CD4-positive, alpha-beta T cell (primary cell): ENCODE results near the gene PRPF31. TPM values are rescaled to one million over a fixed set of nuclear protein-coding genes. Genes with fewer than 3 reads are reported as not detected.

Experiments
- ATAC-seq: fragments of 200-7000 bp; cut with Tn5 transposase; one replicate; pipeline ENCODE4 v1.10.0; 2022; ENCODE audit warnings: mild to moderate bottlenecking; ENCODE audit not compliant: poor library complexity
- CTCF ChIA-PET: fragments of 350-600 bp; sonication (Branson Sonifier 250); formaldehyde crosslinking; loops from one replicate; lab custom pipeline; 2021; ENCODE audit warnings: antibody characterized with exemption, inconsistent platforms; lab: Charles Lee
- POLR2A ChIA-PET: fragments of 350-600 bp; sonication (Branson Sonifier 250); formaldehyde crosslinking; loops from one replicate; lab custom pipeline; 2021; ENCODE audit warnings: antibody characterized with exemption, inconsistent platforms; lab: Charles Lee
- DNase-seq, 14 experiments: peaks; one replicate each; pipeline ENCODE4 v3.0.0-alpha.2; 2013 to 2020; ENCODE audit warnings: mixed read lengths in 2 of 14
- H3K27ac ChIP-seq, 2 donors: one replicate each; pipeline versions ENCODE4 v1.5.1 to v1.7.0; 2013; ENCODE audit warnings: low read length in 2 of 2, low read depth in 1 of 2, mild to moderate bottlenecking in 1 of 2
- H3K27me3 ChIP-seq, 2 experiments: 1 replicate in 1 of 2; 2 replicates in 1 of 2; pipeline versions ENCODE4 v1.6.1 to v1.7.0; 2013; ENCODE audit warnings: low read length in 2 of 2, control low read depth in 1 of 2, mild to moderate bottlenecking in 1 of 2, moderate library complexity in 1 of 2; ENCODE audit not compliant: insufficient read depth in 2 of 2, control insufficient read depth in 1 of 2
- H3K36me3 ChIP-seq: one replicate; pipeline ENCODE4 v1.6.1; 2013; ENCODE audit warnings: low read length, control low read depth; ENCODE audit not compliant: insufficient read depth
- H3K4me1 ChIP-seq: one replicate; pipeline ENCODE4 v1.6.1; 2013; ENCODE audit warnings: low read length, control low read depth; ENCODE audit not compliant: insufficient read depth
- H3K4me3 ChIP-seq: one replicate; pipeline ENCODE4 v1.5.1; 2013; ENCODE audit warnings: mild to moderate bottlenecking, low read length, moderate library complexity
- H3K9me3 ChIP-seq, 2 experiments: 1 replicate in 1 of 2; 2 replicates in 1 of 2; pipeline versions ENCODE4 v1.6.1 to v1.7.0; 2013; ENCODE audit warnings: low read length in 2 of 2, mild to moderate bottlenecking in 2 of 2, control low read depth in 1 of 2, moderate library complexity in 1 of 2; ENCODE audit not compliant: control insufficient read depth in 1 of 2, insufficient read depth in 1 of 2
- H3K27ac Mint-ChIP-seq: one replicate; pipeline ENCODE4 v1.8.0; 2020; ENCODE audit warnings: mixed read lengths
- H3K27me3 Mint-ChIP-seq: one replicate; pipeline ENCODE4 v1.8.0; 2021; ENCODE audit warnings: mixed read lengths
- H3K36me3 Mint-ChIP-seq: one replicate; pipeline ENCODE4 v1.8.0; 2021; ENCODE audit warnings: low read depth, mixed read lengths
- H3K4me1 Mint-ChIP-seq: one replicate; pipeline ENCODE4 v1.8.0; 2021; ENCODE audit warnings: low read depth, mixed read lengths
- H3K4me3 Mint-ChIP-seq: one replicate; pipeline ENCODE4 v1.8.0; 2020; ENCODE audit warnings: mild to moderate bottlenecking, mixed read lengths
- H3K9me3 Mint-ChIP-seq: one replicate; pipeline ENCODE4 v1.8.0; 2020; ENCODE audit warnings: mixed read lengths
- intact Hi-C, 2 experiments: fragments of 100-400 bp; cut with DNase I in 1 of 2; cut with micrococcal nuclease in 1 of 2; formaldehyde crosslinking; loops; one replicate each; pipeline versions ENCODE4 v1.15.1 to v1.9.0; 2023 to 2025; cut with DNase I, micrococcal nuclease
- total RNA-seq, 174 experiments: library from RNA in 2 of 174; stranded (reverse) in 2 of 174; gene quantifications; one replicate each; pipeline ENCODE4 v1.2.3 and lab custom pipeline; 2021 to 2026
- TF ChIP-seq, protein P1 (sequence below): fragments of 200-600 bp; IDR thresholded peaks from one replicate; pipeline ENCODE4 v1.8.0; 2022; ENCODE audit warnings: antibody characterized with exemption, mild to moderate bottlenecking

The PRPF31 gene
- total RNA-seq, 2 experiments from 2014 or later: 52.9 to 55.9 TPM

DNA sequence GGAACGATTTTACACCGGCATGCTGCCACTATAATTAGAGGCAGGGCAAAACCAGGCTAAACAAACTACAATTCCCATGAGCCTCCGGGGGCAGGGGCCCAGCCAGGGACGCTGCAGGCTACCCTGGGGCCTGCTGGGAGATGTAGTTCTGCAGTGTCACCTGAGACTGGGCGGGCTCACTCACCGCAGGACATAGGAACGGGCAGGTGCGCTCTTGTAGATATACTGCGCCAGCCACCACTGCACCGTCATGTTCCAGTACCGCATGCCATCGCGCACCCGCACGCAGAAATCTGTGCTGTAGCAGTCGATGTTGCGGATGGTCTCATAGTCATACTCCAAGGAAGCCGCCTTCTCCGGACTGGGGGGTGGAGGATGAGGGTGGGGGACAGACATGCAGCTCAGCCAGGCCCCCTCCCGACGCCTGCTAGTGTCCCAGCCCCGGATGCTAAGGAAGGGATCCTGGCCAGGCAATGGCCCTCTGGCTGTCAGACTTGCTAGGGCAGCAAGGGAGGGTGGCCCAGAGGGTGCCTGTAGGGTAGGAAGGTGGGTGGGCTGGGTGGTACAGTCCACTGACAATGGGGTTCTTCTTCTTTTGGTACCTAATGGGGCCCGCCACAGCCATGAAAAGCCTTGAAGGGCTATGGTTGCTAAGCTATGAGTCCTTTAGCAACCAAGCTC is 63.2 kb downstream of the PRPF31 start:
- TF ChIP-seq, protein P1, sequence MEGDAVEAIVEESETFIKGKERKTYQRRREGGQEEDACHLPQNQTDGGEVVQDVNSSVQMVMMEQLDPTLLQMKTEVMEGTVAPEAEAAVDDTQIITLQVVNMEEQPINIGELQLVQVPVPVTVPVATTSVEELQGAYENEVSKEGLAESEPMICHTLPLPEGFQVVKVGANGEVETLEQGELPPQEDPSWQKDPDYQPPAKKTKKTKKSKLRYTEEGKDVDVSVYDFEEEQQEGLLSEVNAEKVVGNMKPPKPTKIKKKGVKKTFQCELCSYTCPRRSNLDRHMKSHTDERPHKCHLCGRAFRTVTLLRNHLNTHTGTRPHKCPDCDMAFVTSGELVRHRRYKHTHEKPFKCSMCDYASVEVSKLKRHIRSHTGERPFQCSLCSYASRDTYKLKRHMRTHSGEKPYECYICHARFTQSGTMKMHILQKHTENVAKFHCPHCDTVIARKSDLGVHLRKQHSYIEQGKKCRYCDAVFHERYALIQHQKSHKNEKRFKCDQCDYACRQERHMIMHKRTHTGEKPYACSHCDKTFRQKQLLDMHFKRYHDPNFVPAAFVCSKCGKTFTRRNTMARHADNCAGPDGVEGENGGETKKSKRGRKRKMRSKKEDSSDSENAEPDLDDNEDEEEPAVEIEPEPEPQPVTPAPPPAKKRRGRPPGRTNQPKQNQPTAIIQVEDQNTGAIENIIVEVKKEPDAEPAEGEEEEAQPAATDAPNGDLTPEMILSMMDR: no peak
- ATAC-seq (peak; percentile 100), DNase-seq (peak in 7 of 14 experiments; percentile 28 to 64 (median 44))
- H3K4me3 Mint-ChIP-seq: no peak overlapping the region
- H3K36me3 ChIP-seq: peaks cover 8% of the 10 kb centered on the region
- H3K9me3 ChIP-seq: no peaks in the 10 kb centered on the region
- no peak overlapping the region for H3K27ac ChIP-seq
- H3K4me1 ChIP-seq: no peaks in the 10 kb centered on the region
- H3K27me3 ChIP-seq: no peaks in the 10 kb centered on the region
- H3K4me3 ChIP-seq: no peak overlapping the region
- no peaks in the 10 kb centered on the region for H3K9me3 Mint-ChIP-seq
- peaks cover 10% of the 10 kb centered on the region for H3K36me3 Mint-ChIP-seq
- no peaks in the 10 kb centered on the region for H3K4me1 Mint-ChIP-seq
- H3K27ac Mint-ChIP-seq: no peak overlapping the region
- ChIA-PET POLR2A (no interaction called here), CTCF (interaction anchor here (1.5 kb wide), 1 partner anchor 10 kb away, joined by 3 read pairs; no protein-coding TSS in a partner anchor)
- no peaks in the 10 kb centered on the region for H3K27me3 Mint-ChIP-seq
- intact Hi-C loops: no loop called here

DNA sequence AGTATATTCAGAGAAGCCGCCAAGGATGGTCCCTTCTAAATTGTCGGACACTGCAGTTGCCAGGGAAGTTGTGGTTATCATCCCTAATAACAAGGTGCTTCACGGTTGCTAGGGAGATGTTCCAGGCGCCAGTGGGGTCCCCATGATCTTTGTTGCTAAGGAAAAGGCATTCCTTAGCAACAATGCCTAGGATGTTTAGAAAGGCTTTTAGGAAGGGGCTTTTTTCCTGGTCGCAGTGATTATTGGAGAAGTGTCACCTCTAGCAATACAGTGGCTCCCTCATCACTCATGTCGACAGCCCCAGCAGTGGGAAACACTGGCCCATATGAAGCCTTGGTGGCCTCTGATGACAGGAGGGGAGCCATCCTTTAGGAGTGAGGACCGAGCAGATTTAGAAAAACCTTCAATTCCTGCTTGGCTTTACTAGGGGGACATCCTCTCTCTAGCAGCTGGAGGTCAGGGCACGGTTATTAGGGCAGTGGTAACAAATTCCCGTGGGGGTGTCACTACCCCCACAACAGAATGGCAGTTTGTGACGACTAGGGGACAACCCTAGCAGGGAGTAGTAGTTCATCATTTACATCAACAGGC is 63.8 kb downstream of the PRPF31 start:
- Mint-ChIP-seq H3K36me3 (peaks cover 16% of the 10 kb centered on the region), H3K27me3 (no peaks in the 10 kb centered on the region), H3K4me3 (no peak overlapping the region), H3K9me3 (no peaks in the 10 kb centered on the region), H3K4me1 (no peaks in the 10 kb centered on the region), H3K27ac (no peak overlapping the region)
- TF ChIP-seq, protein P1: no peak
- ATAC-seq (no peak), DNase-seq (no peak)
- Histone ChIP-seq H3K36me3 (peaks cover 8% of the 10 kb centered on the region), H3K9me3 (no peaks in the 10 kb centered on the region), H3K4me1 (no peaks in the 10 kb centered on the region), H3K27me3 (no peaks in the 10 kb centered on the region), H3K4me3 (no peak overlapping the region), H3K27ac (no peak overlapping the region)
- CTCF ChIA-PET: no interaction called here
- intact Hi-C loops: no loop called here
- POLR2A ChIA-PET: interaction anchor here (0.9 kb wide), 1 partner anchor 10 kb away, joined by 4 read pairs; the partner anchor contains the start of gene MBOAT7

DNA sequence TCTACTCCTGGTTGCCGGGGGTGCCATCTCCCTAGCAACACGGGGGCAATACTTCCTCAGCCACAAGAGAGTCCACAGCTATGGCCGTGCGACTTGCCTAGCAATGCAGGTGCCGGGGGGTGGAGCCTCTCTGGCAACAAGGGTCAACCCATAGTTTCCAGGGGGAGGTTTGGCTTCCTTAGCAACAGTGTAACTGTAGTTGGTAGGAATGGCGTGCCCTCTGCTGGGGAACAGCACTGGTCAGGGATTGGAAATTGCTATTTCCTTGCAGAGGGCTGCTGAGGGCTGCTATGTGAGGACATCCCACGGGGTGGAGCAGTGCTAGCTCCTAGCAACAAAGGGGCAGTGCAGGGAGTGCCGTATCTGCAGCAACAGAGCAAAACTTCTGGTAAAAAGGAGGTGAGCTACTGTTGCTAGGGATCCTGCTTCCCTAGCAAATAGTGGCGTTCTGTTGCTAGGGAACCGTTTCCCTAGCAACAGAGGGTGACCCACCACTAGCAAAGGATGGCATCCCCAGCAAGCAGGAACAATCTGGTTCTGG is 64.4 kb downstream of the PRPF31 start:
- Histone ChIP-seq H3K36me3 (peaks cover 8% of the 10 kb centered on the region), H3K27me3 (no peaks in the 10 kb centered on the region), H3K9me3 (no peaks in the 10 kb centered on the region), H3K4me3 (no peak overlapping the region), H3K4me1 (no peaks in the 10 kb centered on the region), H3K27ac (no peak overlapping the region)
- H3K36me3 Mint-ChIP-seq: peaks cover 16% of the 10 kb centered on the region
- H3K4me3 Mint-ChIP-seq: no peak overlapping the region
- CTCF ChIA-PET: no interaction called here
- ATAC-seq (no peak), DNase-seq (no peak)
- no peak overlapping the region for H3K27ac Mint-ChIP-seq
- no peaks in the 10 kb centered on the region for H3K27me3 Mint-ChIP-seq
- POLR2A ChIA-PET: interaction anchor here (0.9 kb wide), 1 partner anchor 9 kb away, joined by 4 read pairs; the partner anchor contains the start of gene MBOAT7
- H3K4me1 Mint-ChIP-seq: no peaks in the 10 kb centered on the region
- TF ChIP-seq, protein P1: no peak
- no peaks in the 10 kb centered on the region for H3K9me3 Mint-ChIP-seq
- intact Hi-C loops: no loop called here
